ENCODE data around the gene ARHGEF11. TPM values are rescaled to one million over a fixed set of nuclear protein-coding genes. Genes with fewer than 3 reads are reported as not detected.
A peak's percentile ranks its signal among the peaks of the same experiment; 100 is the strongest.

Gene ARHGEF11
- total RNA-seq, 1 experiment from 2014 or later: 44.7 TPM

DNA sequence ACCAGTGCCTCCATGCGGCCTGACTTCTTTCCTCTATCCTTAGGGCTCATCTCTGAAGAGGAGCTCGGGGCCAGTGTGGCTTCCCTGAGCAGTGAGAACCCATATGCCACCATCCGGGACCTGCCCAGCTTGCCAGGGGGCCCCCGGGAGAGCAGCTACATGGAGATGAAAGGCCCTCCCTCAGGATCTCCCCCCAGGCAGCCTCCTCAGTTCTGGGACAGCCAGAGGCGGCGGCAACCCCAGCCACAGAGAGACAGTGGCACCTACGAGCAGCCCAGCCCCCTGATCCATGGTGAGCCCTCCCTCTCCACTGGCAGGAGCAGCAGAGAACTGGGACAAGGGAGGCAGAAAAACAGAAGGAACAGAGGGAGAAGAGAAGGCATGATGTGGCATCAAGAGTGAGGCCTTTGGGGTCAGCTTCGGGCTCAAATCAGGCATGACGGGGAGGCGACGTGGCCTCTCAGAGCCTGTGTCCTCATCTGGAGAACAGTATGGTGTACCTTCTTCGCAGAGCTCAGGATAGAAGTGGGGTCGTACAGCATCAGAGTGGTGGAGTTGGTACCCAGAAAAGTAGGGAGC lies 131.6 kb downstream of the ARHGEF11 start:
- no peaks in the 10 kb centered on the region; the same call in 1 of the 2 replicates for H3K36me3 ChIP-seq (replicated peaks; ENCODE audit: control insufficient read depth, insufficient read depth, low read length)
- H3K4me3 ChIP-seq (ENCODE audit: insufficient read depth, low read depth, low read length): no peak overlapping the region
- H3K27me3 ChIP-seq (ENCODE audit: control insufficient read depth, insufficient read depth, low read length): peaks cover 2% of the 10 kb centered on the region; the same call in 1 of the 2 replicates
- no peak for DNase-seq

DNA sequence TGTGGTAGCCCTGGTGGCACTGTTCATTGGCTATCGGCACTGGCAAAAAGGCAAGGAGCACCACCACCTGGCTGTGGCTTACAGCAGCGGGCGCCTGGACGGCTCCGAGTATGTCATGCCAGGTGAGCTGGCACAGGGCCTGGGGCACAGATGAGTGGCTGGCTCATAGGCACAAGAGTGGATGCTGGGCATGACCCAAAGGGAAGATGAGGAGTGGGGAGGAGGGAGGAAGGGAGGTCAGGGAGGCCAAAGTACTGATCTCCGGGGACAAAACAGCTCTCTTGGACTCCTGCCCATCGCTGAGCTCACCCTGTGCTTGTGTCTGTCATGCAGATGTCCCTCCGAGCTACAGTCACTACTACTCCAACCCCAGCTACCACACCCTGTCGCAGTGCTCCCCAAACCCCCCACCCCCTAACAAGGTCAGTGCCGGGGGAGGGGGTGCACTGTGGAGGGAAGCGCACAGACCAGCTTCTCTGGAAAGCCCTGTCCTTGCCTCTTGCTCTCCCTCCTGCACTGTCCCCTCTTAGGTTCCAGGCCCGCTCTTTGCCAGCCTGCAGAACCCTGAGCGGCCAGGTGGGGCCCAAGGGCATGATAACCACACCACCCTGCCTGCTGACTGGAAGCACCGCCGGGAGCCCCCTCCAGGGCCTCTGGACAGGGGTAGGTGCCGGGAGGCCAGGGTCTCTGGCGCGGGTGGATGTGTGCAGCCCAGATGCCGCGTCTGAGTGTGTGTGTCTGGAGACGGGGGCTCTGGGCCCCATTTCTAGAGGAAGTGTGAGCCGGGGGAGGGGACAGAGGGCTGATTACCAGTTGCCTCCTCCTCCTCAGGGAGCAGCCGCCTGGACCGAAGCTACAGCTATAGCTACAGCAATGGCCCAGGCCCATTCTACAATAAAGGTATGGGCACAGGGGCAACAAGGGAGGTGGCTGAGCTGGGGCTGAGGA lies 132.4 kb downstream of the ARHGEF11 start:
- H3K4me3 ChIP-seq (ENCODE audit: insufficient read depth, low read depth, low read length): no peak overlapping the region
- H3K36me3 ChIP-seq (replicated peaks; ENCODE audit: control insufficient read depth, insufficient read depth, low read length): no peaks in the 10 kb centered on the region; the same call in 1 of the 2 replicates
- DNase-seq: peak; percentile 90
- H3K27me3 ChIP-seq (ENCODE audit: control insufficient read depth, insufficient read depth, low read length): no peaks in the 10 kb centered on the region; the same call in 1 of the 2 replicates

DNA sequence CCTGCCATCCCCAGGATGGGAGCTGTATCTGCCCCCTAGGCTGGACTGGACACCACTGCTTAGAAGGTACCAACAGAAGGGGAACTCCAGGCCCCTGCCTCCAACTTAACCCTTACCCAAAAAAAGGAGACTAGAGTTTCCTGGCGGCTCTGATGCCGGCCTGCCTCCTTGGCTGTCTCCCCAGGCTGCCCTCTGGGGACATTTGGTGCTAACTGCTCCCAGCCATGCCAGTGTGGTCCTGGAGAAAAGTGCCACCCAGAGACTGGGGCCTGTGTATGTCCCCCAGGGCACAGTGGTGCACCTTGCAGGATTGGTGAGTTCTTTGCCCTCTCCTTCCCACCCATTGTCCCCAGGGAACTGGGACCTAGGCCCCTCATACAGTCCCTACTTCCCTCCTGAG lies 133.2 kb downstream of the ARHGEF11 start:
- Histone ChIP-seq H3K36me3 (replicated peaks; ENCODE audit: control insufficient read depth, insufficient read depth, low read length) (no peaks in the 10 kb centered on the region; the same call in 1 of the 2 replicates), H3K4me3 (ENCODE audit: insufficient read depth, low read depth, low read length) (no peak overlapping the region), H3K27me3 (ENCODE audit: control insufficient read depth, insufficient read depth, low read length) (no peaks in the 10 kb centered on the region; the same call in 1 of the 2 replicates)
- no peak for DNase-seq

DNA sequence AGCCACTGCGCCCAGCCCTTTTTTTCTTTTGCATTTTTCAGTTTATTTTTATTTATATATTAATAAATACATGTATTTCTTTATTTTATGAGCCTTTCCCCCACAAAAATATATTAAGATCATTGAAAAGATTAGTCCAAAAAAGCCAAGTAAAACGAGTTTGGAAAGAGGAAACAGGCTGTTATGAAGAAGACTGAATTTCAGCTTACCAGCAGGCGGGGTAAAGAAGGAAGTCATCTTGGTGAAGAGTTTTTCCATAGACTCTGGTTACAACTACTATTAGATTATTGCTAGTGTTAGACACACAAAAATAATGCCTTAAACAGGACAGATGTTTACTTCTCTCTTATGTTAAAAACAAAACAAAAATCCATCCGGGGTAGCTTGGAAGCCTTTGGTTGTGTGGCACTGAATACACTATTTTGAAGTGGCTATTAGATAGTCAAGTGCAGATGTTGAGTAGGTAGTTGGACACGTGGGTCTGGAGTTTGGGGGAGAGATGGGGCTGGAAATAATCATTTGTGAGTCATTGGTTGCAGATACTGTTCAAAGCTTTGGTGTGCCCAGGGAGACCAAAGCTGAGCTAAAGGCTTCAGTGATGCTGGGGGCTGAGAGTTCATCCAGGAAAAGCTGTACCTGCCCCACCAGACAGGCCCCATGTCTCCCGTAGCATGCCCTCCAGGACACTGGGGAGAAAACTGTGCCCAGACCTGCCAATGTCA lies 133.8 kb downstream of the ARHGEF11 start:
- Histone ChIP-seq H3K36me3 (replicated peaks; ENCODE audit: control insufficient read depth, insufficient read depth, low read length) (no peaks in the 10 kb centered on the region; the same call in 1 of the 2 replicates), H3K4me3 (ENCODE audit: insufficient read depth, low read depth, low read length) (no peak overlapping the region), H3K27me3 (ENCODE audit: control insufficient read depth, insufficient read depth, low read length) (no peaks in the 10 kb centered on the region; the same call in 1 of the 2 replicates)
- DNase-seq: no peak

DNA sequence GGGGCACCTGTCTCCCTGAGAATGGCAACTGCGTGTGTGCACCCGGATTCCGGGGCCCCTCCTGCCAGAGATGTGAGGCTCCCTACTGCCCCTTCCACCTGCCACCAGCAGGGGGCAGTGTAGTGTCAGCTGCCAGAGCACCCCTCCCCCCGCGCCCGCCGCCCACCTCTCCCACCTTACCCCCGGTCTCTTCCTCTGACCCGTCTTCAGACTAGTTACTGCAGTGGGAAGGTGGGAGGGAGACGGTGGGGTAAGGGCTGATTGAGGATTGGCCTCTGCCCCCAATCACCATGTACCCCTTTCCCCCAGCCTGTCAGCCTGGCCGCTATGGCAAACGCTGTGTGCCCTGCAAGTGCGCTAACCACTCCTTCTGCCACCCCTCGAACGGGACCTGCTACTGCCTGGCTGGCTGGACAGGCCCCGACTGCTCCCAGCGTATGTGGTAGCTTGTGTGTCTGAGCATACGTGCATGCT lies 135.2 kb downstream of the ARHGEF11 start:
- no peaks in the 10 kb centered on the region; the same call in 1 of the 2 replicates for H3K36me3 ChIP-seq (replicated peaks; ENCODE audit: control insufficient read depth, insufficient read depth, low read length)
- DNase-seq: peak; percentile 98
- H3K4me3 ChIP-seq (ENCODE audit: insufficient read depth, low read depth, low read length): peak overlapping the region; percentile 18
- no peaks in the 10 kb centered on the region; the same call in 1 of the 2 replicates for H3K27me3 ChIP-seq (ENCODE audit: control insufficient read depth, insufficient read depth, low read length)

DNA sequence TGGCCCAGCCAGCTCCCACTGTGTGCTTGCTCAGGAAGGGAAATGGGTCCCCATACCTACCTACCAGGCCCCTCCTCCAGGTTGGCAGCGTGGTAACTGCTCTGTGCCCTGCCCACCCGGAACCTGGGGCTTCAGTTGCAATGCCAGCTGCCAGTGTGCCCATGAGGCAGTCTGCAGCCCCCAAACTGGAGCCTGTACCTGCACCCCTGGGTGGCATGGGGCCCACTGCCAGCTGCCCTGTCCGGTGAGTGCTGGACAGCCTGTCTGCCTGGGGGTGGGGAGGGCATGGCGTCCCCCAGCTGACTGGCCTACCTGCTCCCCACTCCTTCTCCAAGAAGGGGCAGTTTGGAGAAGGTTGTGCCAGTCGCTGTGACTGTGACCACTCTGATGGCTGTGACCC lies 135.9 kb downstream of the ARHGEF11 start:
- no peaks in the 10 kb centered on the region for H3K36me3 ChIP-seq (replicated peaks; ENCODE audit: control insufficient read depth, insufficient read depth, low read length)
- no peak overlapping the region for H3K4me3 ChIP-seq (ENCODE audit: insufficient read depth, low read depth, low read length)
- DNase-seq: no peak
- H3K27me3 ChIP-seq (ENCODE audit: control insufficient read depth, insufficient read depth, low read length): no peaks in the 10 kb centered on the region; the same call in 1 of the 2 replicates

DNA sequence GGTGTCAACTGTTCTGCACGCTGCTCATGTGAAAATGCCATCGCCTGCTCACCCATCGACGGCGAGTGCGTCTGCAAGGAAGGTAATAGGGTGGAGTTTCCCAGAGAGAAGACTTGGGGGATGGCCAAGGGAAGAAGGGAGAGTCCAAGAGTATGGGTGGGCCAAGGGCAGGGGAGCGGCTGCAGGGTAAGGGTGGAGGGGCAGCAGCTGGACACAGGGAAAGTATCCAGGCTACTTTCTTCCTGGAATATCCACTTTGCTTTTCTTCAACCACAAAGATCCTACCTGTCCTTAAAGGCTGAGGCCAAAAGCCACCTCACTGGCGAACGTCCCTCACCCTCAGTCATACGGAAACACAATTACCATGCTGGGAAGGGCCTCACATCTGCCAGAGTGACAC lies 136.6 kb downstream of the ARHGEF11 start:
- H3K36me3 ChIP-seq (replicated peaks; ENCODE audit: control insufficient read depth, insufficient read depth, low read length): no peaks in the 10 kb centered on the region
- DNase-seq: no peak
- no peaks in the 10 kb centered on the region; the same call in 1 of the 2 replicates for H3K27me3 ChIP-seq (ENCODE audit: control insufficient read depth, insufficient read depth, low read length)
- no peak overlapping the region for H3K4me3 ChIP-seq (ENCODE audit: insufficient read depth, low read depth, low read length)

DNA sequence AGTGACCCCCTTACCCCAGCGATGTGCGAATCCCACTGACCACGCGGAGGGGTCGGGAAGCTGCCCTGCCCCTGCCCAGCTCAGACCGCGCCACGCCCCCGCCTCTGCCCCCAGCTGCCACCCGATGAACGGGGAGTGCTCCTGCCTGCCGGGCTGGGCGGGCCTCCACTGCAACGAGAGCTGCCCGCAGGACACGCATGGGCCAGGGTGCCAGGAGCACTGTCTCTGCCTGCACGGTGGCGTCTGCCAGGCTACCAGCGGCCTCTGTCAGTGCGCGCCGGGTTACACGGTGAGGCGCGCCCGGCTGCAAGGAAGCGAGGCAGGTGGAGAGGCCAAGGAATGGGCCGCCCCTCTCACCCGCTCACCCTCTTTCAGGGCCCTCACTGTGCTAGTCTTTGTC lies 137.0 kb downstream of the ARHGEF11 start:
- Histone ChIP-seq H3K27me3 (ENCODE audit: control insufficient read depth, insufficient read depth, low read length) (no peaks in the 10 kb centered on the region; the same call in 1 of the 2 replicates), H3K4me3 (ENCODE audit: insufficient read depth, low read depth, low read length) (no peak overlapping the region), H3K36me3 (replicated peaks; ENCODE audit: control insufficient read depth, insufficient read depth, low read length) (no peaks in the 10 kb centered on the region)
- DNase-seq: no peak

DNA sequence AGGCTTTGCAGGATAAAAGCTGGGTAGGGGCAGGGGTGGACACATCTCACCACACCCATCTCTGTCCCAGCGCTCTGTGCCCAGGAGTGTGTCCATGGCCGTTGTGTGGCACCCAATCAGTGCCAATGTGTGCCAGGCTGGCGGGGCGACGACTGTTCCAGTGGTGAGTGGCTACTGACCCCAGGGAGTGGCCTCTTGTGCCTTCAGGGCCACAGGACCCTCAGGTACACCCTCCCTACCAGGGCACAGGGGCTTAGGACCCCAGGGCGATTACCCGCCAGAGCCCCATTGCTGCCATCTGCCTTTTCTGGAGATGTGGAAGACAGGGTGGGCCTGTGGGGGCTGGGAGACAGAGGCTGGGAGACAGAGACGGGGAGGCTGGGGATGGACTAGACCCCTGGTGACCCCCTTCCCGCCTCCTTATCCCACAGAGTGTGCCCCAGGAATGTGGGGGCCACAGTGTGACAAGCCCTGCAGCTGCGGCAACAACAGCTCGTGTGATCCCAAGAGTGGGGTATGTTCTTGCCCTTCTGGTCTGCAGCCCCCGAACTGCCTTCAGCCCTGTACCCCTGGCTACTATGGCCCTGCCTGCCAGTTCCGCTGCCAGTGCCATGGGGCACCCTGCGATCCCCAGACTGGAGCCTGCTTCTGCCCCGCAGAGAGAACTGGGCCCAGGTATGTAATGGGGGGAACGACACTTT lies 139.2 kb downstream of the ARHGEF11 start:
- peaks cover 2% of the 10 kb centered on the region; the same call in 1 of the 2 replicates for H3K27me3 ChIP-seq (ENCODE audit: control insufficient read depth, insufficient read depth, low read length)
- no peaks in the 10 kb centered on the region for H3K36me3 ChIP-seq (replicated peaks; ENCODE audit: control insufficient read depth, insufficient read depth, low read length)
- no peak overlapping the region for H3K4me3 ChIP-seq (ENCODE audit: insufficient read depth, low read depth, low read length)
- no peak for DNase-seq

DNA sequence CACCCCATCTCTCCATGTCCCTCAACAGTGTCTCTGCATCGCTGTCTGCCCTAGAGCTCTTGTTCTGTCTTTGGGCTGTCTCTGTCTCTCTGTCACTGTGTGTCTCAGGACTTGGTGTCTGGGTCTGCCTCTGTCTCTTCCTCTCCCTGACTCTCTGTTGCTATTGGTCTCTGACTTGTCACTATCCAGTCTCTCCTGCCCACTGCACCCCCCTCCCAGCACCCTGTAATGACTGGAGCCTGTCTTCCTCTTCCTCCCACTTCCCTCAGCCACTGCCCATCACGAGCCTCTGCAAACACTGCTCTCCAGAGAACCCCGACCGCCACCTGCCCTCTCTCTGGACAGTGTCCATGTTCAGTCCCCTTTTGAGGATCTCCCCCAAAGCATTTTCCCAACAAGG lies 139.9 kb downstream of the ARHGEF11 start:
- H3K27me3 ChIP-seq (ENCODE audit: control insufficient read depth, insufficient read depth, low read length): peaks cover 2% of the 10 kb centered on the region; the same call in 1 of the 2 replicates
- no peaks in the 10 kb centered on the region for H3K36me3 ChIP-seq (replicated peaks; ENCODE audit: control insufficient read depth, insufficient read depth, low read length)
- H3K4me3 ChIP-seq (ENCODE audit: insufficient read depth, low read depth, low read length): no peak overlapping the region
- no peak for DNase-seq

DNA sequence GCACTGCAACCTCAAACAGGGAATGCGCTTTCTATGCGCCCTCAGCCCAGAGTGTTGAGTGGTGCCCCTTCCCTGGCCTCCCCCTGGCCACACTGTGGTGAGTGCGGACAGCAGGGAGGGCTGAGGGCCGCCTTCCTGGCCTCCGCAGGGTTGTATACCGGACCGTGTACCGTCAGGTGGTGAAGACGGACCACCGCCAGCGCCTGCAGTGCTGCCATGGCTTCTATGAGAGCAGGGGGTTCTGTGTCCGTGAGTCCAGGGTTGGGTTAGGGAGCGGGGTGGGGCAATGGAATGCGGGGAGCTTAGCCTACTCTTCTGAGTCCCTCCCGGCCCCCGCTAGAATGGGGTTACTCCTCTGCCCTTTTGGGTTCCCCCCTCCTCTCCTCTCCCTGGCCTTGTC lies 140.4 kb downstream of the ARHGEF11 start:
- Histone ChIP-seq H3K4me3 (ENCODE audit: insufficient read depth, low read depth, low read length) (no peak overlapping the region), H3K27me3 (ENCODE audit: control insufficient read depth, insufficient read depth, low read length) (peaks cover 2% of the 10 kb centered on the region; the same call in 1 of the 2 replicates), H3K36me3 (replicated peaks; ENCODE audit: control insufficient read depth, insufficient read depth, low read length) (no peaks in the 10 kb centered on the region)
- no peak for DNase-seq

DNA sequence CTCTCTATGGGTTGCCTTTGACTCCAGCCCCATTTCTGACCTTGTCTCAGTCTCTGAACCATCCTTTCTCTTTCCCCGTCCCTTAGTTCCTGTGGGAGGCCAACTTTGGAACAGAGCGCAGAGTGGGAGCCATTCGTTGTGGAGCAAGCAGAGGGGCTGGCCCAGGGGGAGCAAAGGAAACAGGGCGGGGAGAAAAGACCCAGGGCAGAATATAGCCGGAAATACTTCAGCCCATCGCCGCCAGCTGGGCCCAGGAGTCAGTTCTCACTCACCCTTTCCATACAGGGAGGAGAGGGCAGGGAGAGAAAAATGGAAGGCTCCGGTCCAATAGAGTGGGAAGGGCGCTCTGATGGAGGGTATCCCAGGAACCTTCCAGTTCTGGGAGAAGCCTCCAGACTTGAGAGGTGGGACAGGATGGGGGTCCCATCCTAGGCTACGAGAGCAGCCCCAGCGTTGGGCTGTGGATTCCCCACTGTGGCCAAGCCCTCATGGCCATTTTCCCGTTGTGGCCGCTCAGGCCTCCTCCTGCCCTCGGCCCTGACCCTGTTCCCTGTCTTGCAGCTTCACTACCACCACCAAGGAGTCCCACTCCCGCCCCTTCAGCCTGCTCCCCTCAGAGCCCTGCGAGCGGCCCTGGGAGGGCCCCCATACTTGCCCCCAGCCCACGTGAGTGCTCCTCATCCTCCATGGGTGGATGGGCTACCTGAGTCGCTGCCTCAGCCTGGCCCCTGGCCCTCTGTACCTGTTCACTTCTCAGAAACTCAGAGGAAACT lies 141.2 kb downstream of the ARHGEF11 start:
- no peak for DNase-seq
- Histone ChIP-seq H3K27me3 (ENCODE audit: control insufficient read depth, insufficient read depth, low read length) (peaks cover 2% of the 10 kb centered on the region; the same call in 1 of the 2 replicates), H3K36me3 (replicated peaks; ENCODE audit: control insufficient read depth, insufficient read depth, low read length) (no peaks in the 10 kb centered on the region), H3K4me3 (ENCODE audit: insufficient read depth, low read depth, low read length) (no peak overlapping the region)

Measured in H7 (cell line).